PC-3 (cell line): ENCODE data around the gene RBBP8NL. TPM values are rescaled to one million over a fixed set of nuclear protein-coding genes. Genes with fewer than 3 reads are reported as not detected.

ENCODE experiments used
- ATAC-seq: fragments of 200-7000 bp; cut with Tn5 transposase; 2 replicates; pipeline ENCODE4 v1.9.1; 2020; ENCODE audit warnings: mild to moderate bottlenecking, moderate library complexity
- BruUV-seq: library from RNA; stranded (reverse); fragments of 400-500 nt; replicated peaks from 2 replicates; lab custom pipeline; 2021; lab: Mats Ljungman, UMichigan
- CTCF ChIA-PET: fragments of 300-600 bp; sonication (Branson Sonifier 250); formaldehyde crosslinking; loops from one replicate; lab custom pipeline; 2022; ENCODE audit warnings: antibody characterized with exemption; lab: Charles Lee
- POLR2A ChIA-PET: fragments of 300-600 bp; sonication (Branson Sonifier 250); formaldehyde crosslinking; loops from one replicate; lab custom pipeline; 2022; ENCODE audit warnings: antibody characterized with exemption; ENCODE audit not compliant: unreplicated experiment; lab: Charles Lee
- DNase-seq: peaks from one replicate; pipeline ENCODE4 v3.0.0-alpha.2; 2015
- H2AFZ ChIP-seq: fragments of 300-600 bp; sonication (generic); 2 replicates; pipeline ENCODE4 v1.6.0; 2016; ENCODE audit warnings: antibody characterized with exemption, low read length
- H3F3A ChIP-seq: fragments of 300-600 bp; sonication (generic); one replicate; pipeline ENCODE4 v1.6.0; 2017; ENCODE audit warnings: antibody characterized with exemption, low read length, control low read depth, mild to moderate bottlenecking; ENCODE audit not compliant: unreplicated experiment
- H3K27ac ChIP-seq: fragments of 300-600 bp; sonication (generic); 2 replicates; pipeline ENCODE4 v1.5.1; 2016; ENCODE audit warnings: mild to moderate bottlenecking, low read length
- H3K27me3 ChIP-seq: fragments of 300-600 bp; sonication (generic); 2 replicates; pipeline ENCODE4 v1.6.1; 2016; ENCODE audit warnings: low read length, mixed read lengths
- H3K36me3 ChIP-seq: fragments of 300-600 bp; sonication (generic); 2 replicates; pipeline ENCODE4 v1.6.1; 2016; ENCODE audit warnings: low read depth, mixed run types, low read length, mixed read lengths
- H3K4me1 ChIP-seq: fragments of 300-600 bp; sonication (generic); 2 replicates; pipeline ENCODE4 v1.5.1; 2016; ENCODE audit warnings: low read length; ENCODE audit not compliant: insufficient read depth
- H3K4me2 ChIP-seq: fragments of 300-600 bp; sonication (generic); 2 replicates; pipeline ENCODE4 v1.6.0; 2016; ENCODE audit warnings: low read length
- H3K4me3 ChIP-seq: fragments of 300-600 bp; sonication (generic); 2 replicates; pipeline ENCODE4 v1.5.1; 2016; ENCODE audit warnings: mild to moderate bottlenecking, low read length, mixed read lengths
- H3K79me2 ChIP-seq: fragments of 300-600 bp; sonication (generic); 2 replicates; pipeline ENCODE4 v1.6.1; 2017; ENCODE audit warnings: low read length, mixed read lengths
- H3K9ac ChIP-seq: fragments of 300-600 bp; sonication (generic); 2 replicates; pipeline ENCODE4 v1.6.0; 2016; ENCODE audit warnings: mild to moderate bottlenecking, low read length
- H3K9me2 ChIP-seq: fragments of 300-600 bp; sonication (generic); replicated peaks from 2 replicates; pipeline ENCODE4 v1.6.1; 2016; ENCODE audit warnings: mixed run types, low read length, mixed read lengths
- H3K9me3 ChIP-seq: fragments of 300-600 bp; sonication (generic); 2 replicates; pipeline ENCODE4 v1.6.1; 2016; ENCODE audit warnings: low read length, mixed read lengths
- H4K20me1 ChIP-seq: fragments of 300-600 bp; sonication (generic); 2 replicates; pipeline ENCODE4 v1.6.1; 2016; ENCODE audit warnings: low read length, mixed read lengths
- EZH2 ChIP-seq: fragments of 300-600 bp; sonication (generic); IDR thresholded peaks from one replicate; pipeline ENCODE4 v1.6.1; 2017; ENCODE audit warnings: antibody characterized with exemption, mild to moderate bottlenecking, low read length; ENCODE audit not compliant: unreplicated experiment
- EZH2phosphoT487 ChIP-seq: fragments of 300-600 bp; sonication (generic); IDR thresholded peaks from 2 replicates; pipeline ENCODE4 v1.6.1; 2018; ENCODE audit warnings: mild to moderate bottlenecking, antibody characterized with exemption, low read length, borderline replicate concordance
- intact Hi-C: fragments of 100-400 bp; cut with micrococcal nuclease; formaldehyde crosslinking; loops from 2 replicates; pipeline ENCODE4 v1.9.0; 2023
- total RNA-seq: library from RNA; depleted of rRNA; stranded (reverse); fragments of >200 nt; gene quantifications from 2 replicates; pipeline ENCODE4 v1.2.3, GENCODE V29; 2014
- TF ChIP-seq, protein P1 (sequence below): fragments of 300-600 bp; sonication (generic); conservative IDR thresholded peaks from 2 replicates; pipeline ENCODE4 v1.5.1; 2017; ENCODE audit warnings: antibody characterized with exemption, low read depth, mild to moderate bottlenecking, low read length

Gene RBBP8NL
- total RNA-seq, 1 experiment from 2014 or later, result 9.4 TPM

DNA sequence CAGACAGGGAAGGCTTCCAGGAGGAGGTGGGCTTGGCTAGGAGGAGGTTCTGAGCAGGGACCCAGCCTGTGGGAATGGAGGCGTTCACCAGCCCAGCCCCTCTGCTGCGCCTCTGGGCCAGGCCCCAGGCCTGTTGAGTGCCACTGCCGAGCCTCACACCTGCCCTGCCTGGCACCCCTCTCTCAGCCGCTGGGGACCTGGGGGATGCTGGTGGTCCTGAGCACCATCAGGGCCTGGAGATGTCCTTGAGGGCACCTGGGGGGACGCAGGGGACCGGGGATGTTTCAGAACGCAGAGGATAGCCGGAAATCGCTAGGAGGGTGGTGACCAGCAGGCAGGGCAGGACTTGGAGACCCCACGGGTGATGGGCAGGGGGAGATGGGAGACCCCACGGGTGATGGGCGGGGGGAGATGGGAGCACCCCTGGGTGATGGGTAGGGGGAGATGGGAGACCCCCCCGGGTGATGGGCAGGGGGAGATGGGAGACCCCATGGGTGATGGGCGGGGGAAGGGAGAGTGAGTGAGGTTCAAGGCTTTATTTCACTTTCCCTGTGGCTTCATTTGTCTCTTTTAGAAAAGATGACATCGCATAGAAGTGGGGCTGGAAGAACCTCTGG lies 35.7 kb upstream of the RBBP8NL start:
- H3K9me3 ChIP-seq, result no peaks in the 10 kb centered on the region
- H3K27ac ChIP-seq, result no peak overlapping the region
- H3K4me2 ChIP-seq, result no peak overlapping the region
- DNase-seq (no peak), ATAC-seq (no peak)
- H3K4me1 ChIP-seq, result no peaks in the 10 kb centered on the region
- H2AFZ ChIP-seq, result no peak overlapping the region
- intact Hi-C loops, result no loop called here
- H3K79me2 ChIP-seq, result no peaks in the 10 kb centered on the region
- POLR2A ChIA-PET, result no interaction called here
- H3K9ac ChIP-seq, result no peak overlapping the region
- BruUV-seq, result no TSS peak
- TF ChIP-seq EZH2 (no peak), EZH2phosphoT487 (no peak)
- TF ChIP-seq, protein P1, sequence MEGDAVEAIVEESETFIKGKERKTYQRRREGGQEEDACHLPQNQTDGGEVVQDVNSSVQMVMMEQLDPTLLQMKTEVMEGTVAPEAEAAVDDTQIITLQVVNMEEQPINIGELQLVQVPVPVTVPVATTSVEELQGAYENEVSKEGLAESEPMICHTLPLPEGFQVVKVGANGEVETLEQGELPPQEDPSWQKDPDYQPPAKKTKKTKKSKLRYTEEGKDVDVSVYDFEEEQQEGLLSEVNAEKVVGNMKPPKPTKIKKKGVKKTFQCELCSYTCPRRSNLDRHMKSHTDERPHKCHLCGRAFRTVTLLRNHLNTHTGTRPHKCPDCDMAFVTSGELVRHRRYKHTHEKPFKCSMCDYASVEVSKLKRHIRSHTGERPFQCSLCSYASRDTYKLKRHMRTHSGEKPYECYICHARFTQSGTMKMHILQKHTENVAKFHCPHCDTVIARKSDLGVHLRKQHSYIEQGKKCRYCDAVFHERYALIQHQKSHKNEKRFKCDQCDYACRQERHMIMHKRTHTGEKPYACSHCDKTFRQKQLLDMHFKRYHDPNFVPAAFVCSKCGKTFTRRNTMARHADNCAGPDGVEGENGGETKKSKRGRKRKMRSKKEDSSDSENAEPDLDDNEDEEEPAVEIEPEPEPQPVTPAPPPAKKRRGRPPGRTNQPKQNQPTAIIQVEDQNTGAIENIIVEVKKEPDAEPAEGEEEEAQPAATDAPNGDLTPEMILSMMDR, result no peak
- H3K27me3 ChIP-seq, result no peaks in the 10 kb centered on the region
- CTCF ChIA-PET, result no interaction called here
- H3K4me3 ChIP-seq, result no peak overlapping the region
- H3F3A ChIP-seq, result no peaks in the 10 kb centered on the region
- H3K36me3 ChIP-seq, result no peaks in the 10 kb centered on the region
- H4K20me1 ChIP-seq, result no peaks in the 10 kb centered on the region
- no peaks in the 10 kb centered on the region for H3K9me2 ChIP-seq

DNA sequence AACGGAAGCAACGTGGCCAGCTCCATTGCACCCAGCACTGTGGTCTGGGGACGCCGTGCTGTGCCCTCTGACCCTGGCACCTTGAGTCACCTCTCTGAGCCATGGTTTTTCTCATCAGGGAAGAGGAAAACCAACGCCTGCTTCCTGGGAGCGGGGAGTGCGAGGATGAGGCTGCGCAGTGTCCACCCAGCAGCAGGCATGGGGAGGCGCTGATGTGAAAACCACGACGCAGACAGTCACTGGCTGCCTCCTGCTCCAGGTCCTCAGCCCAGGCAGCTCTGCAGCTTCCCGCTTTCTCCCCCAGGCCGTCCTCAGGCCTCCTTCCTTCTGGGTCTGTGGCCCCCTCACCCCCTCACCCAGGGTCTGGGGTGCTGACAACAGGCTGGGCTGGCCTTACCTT lies 34.5 kb upstream of the RBBP8NL start:
- no peak for ATAC-seq
- no peak overlapping the region for H3K4me3 ChIP-seq
- POLR2A ChIA-PET, result no interaction called here

DNA sequence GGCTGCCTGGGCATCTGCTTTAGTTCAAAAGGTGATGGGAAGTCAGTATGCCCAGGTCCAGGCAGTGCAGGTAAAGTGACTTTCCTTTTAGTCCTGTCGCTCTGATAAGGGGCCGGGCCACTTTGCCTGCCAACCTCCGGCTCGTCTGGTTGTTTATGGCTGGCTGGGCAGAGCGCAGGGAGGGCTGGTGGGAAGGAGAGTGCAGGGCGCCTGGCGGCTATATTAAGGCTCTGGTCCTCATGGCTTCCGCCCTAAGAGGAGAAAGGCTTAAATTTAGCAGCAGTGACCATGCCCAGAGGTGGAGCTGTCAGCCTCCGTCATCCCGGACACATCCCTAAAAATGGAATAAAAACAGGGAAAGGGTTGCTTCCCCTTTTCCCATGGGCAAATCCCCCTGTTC lies 33.8 kb upstream of the RBBP8NL start:
- Histone ChIP-seq H3K4me2 (no peak overlapping the region), H3K27ac (no peak overlapping the region), H3K79me2 (no peaks in the 10 kb centered on the region), H3F3A (no peaks in the 10 kb centered on the region), H3K9me2 (no peaks in the 10 kb centered on the region), H3K9ac (no peak overlapping the region), H3K36me3 (no peaks in the 10 kb centered on the region), H3K9me3 (no peaks in the 10 kb centered on the region), H3K4me3 (no peak overlapping the region), H3K27me3 (no peaks in the 10 kb centered on the region), H4K20me1 (no peaks in the 10 kb centered on the region), H2AFZ (no peak overlapping the region), H3K4me1 (no peaks in the 10 kb centered on the region)
- intact Hi-C loops, result no loop called here
- ATAC-seq (peak; percentile 29; the same call in 1 of the 2 replicates), DNase-seq (no peak)
- ChIA-PET CTCF (no interaction called here), POLR2A (no interaction called here)
- no peak for TF ChIP-seq EZH2phosphoT487
- TF ChIP-seq, protein P1, result no peak
- TF ChIP-seq EZH2, result no peak
- no TSS peak for BruUV-seq

More for the DNA sequence above, 34.5 kb upstream of the RBBP8NL start:
- no peak for DNase-seq
- CTCF ChIA-PET, result no interaction called here
- Histone ChIP-seq H3K4me1 (no peaks in the 10 kb centered on the region), H3K79me2 (no peaks in the 10 kb centered on the region), H3K27ac (no peak overlapping the region), H3K4me2 (no peak overlapping the region), H4K20me1 (no peaks in the 10 kb centered on the region), H2AFZ (no peak overlapping the region), H3K27me3 (no peaks in the 10 kb centered on the region), H3K36me3 (no peaks in the 10 kb centered on the region), H3K9me2 (no peaks in the 10 kb centered on the region), H3F3A (no peaks in the 10 kb centered on the region), H3K9ac (no peak overlapping the region), H3K9me3 (no peaks in the 10 kb centered on the region)
- intact Hi-C loops, result no loop called here
- TF ChIP-seq EZH2 (no peak), EZH2phosphoT487 (no peak)
- TF ChIP-seq, protein P1, result no peak
- no TSS peak for BruUV-seq
